IgD-negative memory B cell (primary cell): ENCODE data around the gene TMEM81. TPM values are rescaled to one million over a fixed set of nuclear protein-coding genes. Genes with fewer than 3 reads are reported as not detected.

ENCODE experiments used
- H3K27ac Mint-ChIP-seq, 3 donors: one replicate each; pipeline ENCODE4 v1.8.0; 2020 to 2022; ENCODE audit warnings: mild to moderate bottlenecking in 3 of 3, mixed read lengths in 3 of 3, moderate library complexity in 1 of 3
- H3K27me3 Mint-ChIP-seq: one replicate; pipeline ENCODE4 v1.8.0; 2021; ENCODE audit warnings: mixed read lengths
- H3K36me3 Mint-ChIP-seq: one replicate; pipeline ENCODE4 v1.8.0; 2020; ENCODE audit warnings: mild to moderate bottlenecking, mixed read lengths
- H3K4me1 Mint-ChIP-seq, 3 donors: one replicate each; pipeline ENCODE4 v1.8.0; 2020 to 2022; ENCODE audit warnings: mixed read lengths in 3 of 3, mild to moderate bottlenecking in 1 of 3
- H3K4me3 Mint-ChIP-seq, 4 donors: one replicate each; pipeline ENCODE4 v1.8.0; 2020 to 2022; ENCODE audit warnings: mild to moderate bottlenecking in 4 of 4, mixed read lengths in 4 of 4, moderate library complexity in 3 of 4
- H3K9me3 Mint-ChIP-seq, 3 donors: one replicate each; pipeline ENCODE4 v1.8.0; 2020 to 2021; ENCODE audit warnings: mixed read lengths in 3 of 3, mild to moderate bottlenecking in 1 of 3
- polyA plus RNA-seq: library from polyadenylated mRNA; unstranded; fragments of 300-500 nt; fragmentation: Illumina TruSeq; gene quantifications from one replicate; pipeline ENCODE4 v1.2.3, GENCODE V29; 2021

The TMEM81 gene
- polyA plus RNA-seq, 1 donor from 2014 or later = 0.83 TPM

DNA sequence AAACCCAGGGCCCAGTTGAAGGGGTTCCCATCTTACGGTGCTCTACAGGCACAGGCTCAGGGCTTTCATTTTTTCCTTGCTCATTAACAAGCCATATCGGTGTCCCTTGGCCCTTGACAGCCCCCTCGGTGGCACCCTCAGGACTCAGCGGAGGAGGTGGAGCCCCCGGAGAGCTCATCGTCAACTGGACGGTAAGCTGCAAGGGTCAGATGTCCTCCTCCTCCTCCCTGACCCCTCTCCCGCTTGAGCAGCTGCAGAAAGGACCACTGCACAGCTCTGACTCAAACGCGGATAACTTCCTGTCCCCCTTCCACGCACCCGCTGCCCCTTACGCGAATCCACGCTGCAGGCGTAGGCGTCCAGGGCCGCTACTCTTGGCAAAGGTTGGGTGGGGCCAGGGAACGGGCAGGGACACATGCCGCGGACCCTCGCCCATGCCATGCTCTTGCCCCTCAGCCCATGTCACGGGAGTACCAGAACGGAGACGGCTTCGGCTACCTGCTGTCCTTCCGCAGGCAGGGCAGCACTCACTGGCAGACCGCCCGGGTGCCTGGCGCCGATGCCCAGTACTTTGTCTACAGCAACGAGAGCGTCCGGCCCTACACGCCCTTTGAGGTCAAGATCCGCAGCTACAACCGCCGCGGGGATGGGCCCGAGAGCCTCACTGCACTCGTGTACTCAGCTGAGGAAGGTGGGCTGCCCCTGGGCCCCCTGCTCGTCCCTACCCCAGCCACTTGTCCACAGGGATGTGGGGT, 14.7 kb downstream of the TMEM81 start:
- no peaks in the 10 kb centered on the region for H3K9me3 Mint-ChIP-seq
- H3K36me3 Mint-ChIP-seq = peaks cover 3% of the 10 kb centered on the region
- H3K4me3 Mint-ChIP-seq = no peak overlapping the region
- no peaks in the 10 kb centered on the region for H3K4me1 Mint-ChIP-seq
- no peak overlapping the region for H3K27ac Mint-ChIP-seq
- peaks cover 2% of the 10 kb centered on the region for H3K27me3 Mint-ChIP-seq

DNA sequence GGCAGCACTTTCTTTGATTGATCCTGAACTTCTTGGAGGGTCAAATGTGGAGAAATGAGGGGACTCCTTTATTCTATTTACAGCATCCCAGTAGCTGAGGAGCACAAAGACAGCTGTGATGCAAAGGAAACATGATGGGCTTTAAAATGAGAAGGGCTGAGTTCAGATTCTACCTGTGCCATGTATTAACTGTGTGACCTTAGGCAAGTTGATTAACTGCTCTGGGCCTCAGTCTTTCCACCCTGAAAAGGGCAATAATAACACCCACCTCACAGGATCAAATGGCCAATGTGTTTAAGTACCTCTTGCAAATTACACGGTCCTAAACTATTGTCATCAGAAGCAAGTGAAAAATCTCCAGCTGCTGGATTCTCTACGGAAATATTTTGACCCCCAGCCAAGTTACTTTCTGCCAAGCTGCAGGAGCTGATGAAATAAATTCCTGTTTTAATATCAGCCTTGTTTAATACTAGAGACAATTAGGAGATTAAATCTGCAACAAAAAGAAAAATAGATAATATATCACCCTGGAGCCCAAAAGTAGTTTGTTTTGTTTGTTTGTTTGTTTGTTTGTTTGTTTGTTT, 15.7 kb downstream of the TMEM81 start:
- Mint-ChIP-seq H3K4me1 (no peaks in the 10 kb centered on the region), H3K9me3 (no peaks in the 10 kb centered on the region), H3K27me3 (peaks cover 2% of the 10 kb centered on the region), H3K36me3 (peaks cover 6% of the 10 kb centered on the region), H3K27ac (no peak overlapping the region), H3K4me3 (no peak overlapping the region)

DNA sequence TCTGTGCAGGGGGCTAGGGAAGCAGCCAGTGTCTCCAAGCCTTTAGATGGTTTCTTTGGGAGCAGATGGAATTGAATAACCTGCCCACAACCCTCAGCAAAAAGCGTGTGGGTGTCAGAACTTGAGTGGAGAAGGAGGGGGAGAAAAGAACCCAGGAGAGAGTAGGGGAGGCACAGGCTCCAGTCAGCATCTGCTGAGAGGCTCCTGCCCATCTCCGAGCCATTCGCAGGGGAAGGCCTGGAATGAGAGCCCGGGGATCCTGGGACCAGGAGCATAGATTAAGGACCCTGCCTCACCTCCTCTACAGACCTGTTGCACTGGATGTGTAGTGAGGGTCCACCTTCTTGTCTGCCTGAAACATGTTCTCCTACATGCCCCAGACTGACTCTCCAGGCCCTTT, 16.3 kb downstream of the TMEM81 start:
- no peak overlapping the region for H3K27ac Mint-ChIP-seq
- peaks cover 6% of the 10 kb centered on the region for H3K36me3 Mint-ChIP-seq
- no peak overlapping the region for H3K4me3 Mint-ChIP-seq
- H3K9me3 Mint-ChIP-seq = no peaks in the 10 kb centered on the region
- peaks cover 2% of the 10 kb centered on the region for H3K27me3 Mint-ChIP-seq
- no peaks in the 10 kb centered on the region for H3K4me1 Mint-ChIP-seq

GRCh38 chr1:205067031-205067430, 17.2 kb downstream of the TMEM81 start:
- H3K4me3 Mint-ChIP-seq = no peak overlapping the region
- peaks cover 2% of the 10 kb centered on the region for H3K27me3 Mint-ChIP-seq
- H3K9me3 Mint-ChIP-seq = no peaks in the 10 kb centered on the region
- no peaks in the 10 kb centered on the region for H3K4me1 Mint-ChIP-seq
- H3K36me3 Mint-ChIP-seq = peaks cover 6% of the 10 kb centered on the region
- no peak overlapping the region for H3K27ac Mint-ChIP-seq

DNA sequence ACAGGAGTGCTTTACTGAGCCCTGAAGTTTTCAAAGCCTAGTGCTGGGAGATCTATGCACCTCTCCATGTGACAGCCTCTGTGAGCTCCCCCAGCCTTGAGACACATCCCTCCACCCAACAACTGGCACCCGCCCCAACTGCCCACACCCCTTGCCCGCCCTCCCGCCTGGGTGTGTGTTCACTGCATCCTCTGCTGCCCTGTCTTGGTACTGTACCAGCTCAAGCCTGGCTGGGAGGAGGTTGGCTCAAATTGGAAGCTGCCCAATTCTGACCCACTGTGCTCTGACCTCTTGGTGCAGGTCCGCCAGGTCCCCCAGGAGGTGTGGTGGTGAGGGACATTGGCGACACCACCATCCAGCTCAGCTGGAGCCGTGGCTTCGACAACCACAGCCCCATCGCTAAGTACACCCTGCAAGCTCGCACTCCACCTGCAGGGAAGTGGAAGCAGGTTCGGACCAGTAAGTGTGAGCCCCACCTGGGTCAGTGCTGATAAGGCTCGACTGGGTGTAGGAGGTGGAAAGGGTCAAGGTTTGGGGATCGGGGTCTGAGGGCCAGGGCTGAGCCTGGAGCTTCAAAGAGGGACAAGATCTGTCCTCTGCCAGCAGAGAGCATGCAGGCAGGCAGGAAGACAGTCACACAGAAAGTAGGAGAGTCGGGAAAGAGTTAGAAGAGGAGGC, 18.0 kb downstream of the TMEM81 start:
- H3K36me3 Mint-ChIP-seq = peaks cover 6% of the 10 kb centered on the region
- no peak overlapping the region for H3K27ac Mint-ChIP-seq
- H3K9me3 Mint-ChIP-seq = no peaks in the 10 kb centered on the region
- H3K4me3 Mint-ChIP-seq = no peak overlapping the region
- H3K4me1 Mint-ChIP-seq = peaks cover 0 to 3% (median 0%) of the 10 kb centered on the region in 3 donors
- H3K27me3 Mint-ChIP-seq = peaks cover 2% of the 10 kb centered on the region

DNA sequence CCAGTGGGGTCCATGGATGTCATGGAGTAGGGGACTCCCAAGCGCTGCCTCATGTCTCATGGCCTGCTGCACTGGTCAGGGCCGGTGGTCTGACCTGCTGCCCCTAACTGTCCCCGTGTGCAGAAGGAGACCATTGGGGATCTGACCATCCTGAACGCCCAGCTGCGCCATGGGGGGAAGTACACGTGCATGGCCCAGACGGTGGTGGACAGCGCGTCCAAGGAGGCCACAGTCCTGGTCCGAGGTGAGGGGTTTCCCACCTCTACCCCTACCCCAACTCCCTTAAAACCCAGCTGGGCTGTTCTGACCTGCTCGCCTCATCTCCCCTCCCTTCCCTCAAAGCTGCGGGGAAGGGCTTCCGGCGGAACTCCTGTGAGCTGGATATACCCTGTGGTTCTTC, 18.6 kb downstream of the TMEM81 start:
- H3K36me3 Mint-ChIP-seq = peaks cover 4% of the 10 kb centered on the region
- H3K4me1 Mint-ChIP-seq = peaks cover 0 to 3% (median 0%) of the 10 kb centered on the region in 3 donors

GRCh38 chr1:205064741-205065316, 19.4 kb downstream of the TMEM81 start:
- Mint-ChIP-seq H3K27me3 (peaks cover 2% of the 10 kb centered on the region), H3K36me3 (peaks cover 4% of the 10 kb centered on the region), H3K4me3 (no peak overlapping the region), H3K4me1 (peaks cover 0 to 3% (median 0%) of the 10 kb centered on the region in 3 donors), H3K27ac (no peak overlapping the region), H3K9me3 (no peaks in the 10 kb centered on the region)

More for the DNA sequence above, 18.6 kb downstream of the TMEM81 start:
- H3K27me3 Mint-ChIP-seq = peaks cover 2% of the 10 kb centered on the region
- no peak overlapping the region for H3K4me3 Mint-ChIP-seq
- no peak overlapping the region for H3K27ac Mint-ChIP-seq
- H3K9me3 Mint-ChIP-seq = no peaks in the 10 kb centered on the region

DNA sequence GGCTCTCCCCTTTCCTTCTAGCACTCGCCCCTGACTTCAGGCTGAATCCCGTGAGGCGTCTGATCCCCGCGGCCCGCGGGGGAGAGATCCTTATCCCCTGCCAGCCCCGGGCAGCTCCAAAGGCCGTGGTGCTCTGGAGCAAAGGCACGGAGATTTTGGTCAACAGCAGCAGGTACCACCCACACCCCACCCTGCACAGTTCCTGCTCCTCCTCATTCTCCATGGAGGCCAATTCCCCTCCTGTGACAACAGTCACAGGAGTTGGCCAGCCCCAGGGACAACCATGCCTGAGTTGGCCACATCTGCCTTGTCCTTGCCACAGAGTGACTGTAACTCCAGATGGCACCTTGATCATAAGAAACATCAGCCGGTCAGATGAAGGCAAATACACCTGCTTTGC, 20.0 kb downstream of the TMEM81 start:
- Mint-ChIP-seq H3K27me3 (peaks cover 2% of the 10 kb centered on the region), H3K4me1 (peaks cover 0 to 3% (median 0%) of the 10 kb centered on the region in 3 donors), H3K27ac (no peak overlapping the region), H3K36me3 (peaks cover 4% of the 10 kb centered on the region), H3K9me3 (no peaks in the 10 kb centered on the region), H3K4me3 (no peak overlapping the region)

GRCh38 chr1:205062895-205063294, 21.4 kb downstream of the TMEM81 start:
- H3K4me3 Mint-ChIP-seq = no peak overlapping the region
- H3K9me3 Mint-ChIP-seq = no peaks in the 10 kb centered on the region
- no peak overlapping the region for H3K27ac Mint-ChIP-seq
- H3K27me3 Mint-ChIP-seq = peaks cover 4% of the 10 kb centered on the region
- peaks cover 0 to 3% (median 0%) of the 10 kb centered on the region in 3 donors for H3K4me1 Mint-ChIP-seq
- H3K36me3 Mint-ChIP-seq = peaks cover 4% of the 10 kb centered on the region

DNA sequence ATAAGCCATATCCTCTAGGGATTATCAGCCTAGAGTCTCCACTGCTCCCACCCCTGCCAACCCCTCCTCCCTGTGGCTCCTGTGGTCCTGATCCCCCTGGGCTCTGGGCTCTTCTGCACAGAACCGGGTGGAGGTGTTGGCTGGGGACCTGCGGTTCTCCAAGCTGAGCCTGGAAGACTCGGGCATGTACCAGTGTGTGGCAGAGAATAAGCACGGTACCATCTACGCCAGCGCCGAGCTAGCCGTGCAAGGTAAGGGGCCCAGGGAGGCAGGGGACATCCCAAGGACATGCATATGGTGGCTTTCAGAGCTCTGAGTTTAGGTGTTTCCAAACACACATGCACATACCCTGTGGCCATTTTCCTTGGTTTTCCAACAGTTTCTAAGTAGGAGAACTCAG, 21.9 kb downstream of the TMEM81 start:
- peaks cover 4% of the 10 kb centered on the region for H3K36me3 Mint-ChIP-seq
- H3K4me1 Mint-ChIP-seq = peaks cover 0 to 3% (median 0%) of the 10 kb centered on the region in 3 donors
- peaks cover 4% of the 10 kb centered on the region for H3K27me3 Mint-ChIP-seq
- no peaks in the 10 kb centered on the region for H3K9me3 Mint-ChIP-seq
- H3K27ac Mint-ChIP-seq = no peak overlapping the region
- H3K4me3 Mint-ChIP-seq = no peak overlapping the region

- peak overlapping the region in 1 of 3 donors; percentile 31 for H3K27ac Mint-ChIP-seq
- H3K4me3 Mint-ChIP-seq = no peak overlapping the region
- H3K27me3 Mint-ChIP-seq = peaks cover 4% of the 10 kb centered on the region
- H3K4me1 Mint-ChIP-seq = peaks cover 0 to 3% (median 0%) of the 10 kb centered on the region in 3 donors
- no peaks in the 10 kb centered on the region for H3K9me3 Mint-ChIP-seq
- peaks cover 3% of the 10 kb centered on the region for H3K36me3 Mint-ChIP-seq
Measured at GRCh38 chr1:205061665-205062069, 22.6 kb downstream of the TMEM81 start.

DNA sequence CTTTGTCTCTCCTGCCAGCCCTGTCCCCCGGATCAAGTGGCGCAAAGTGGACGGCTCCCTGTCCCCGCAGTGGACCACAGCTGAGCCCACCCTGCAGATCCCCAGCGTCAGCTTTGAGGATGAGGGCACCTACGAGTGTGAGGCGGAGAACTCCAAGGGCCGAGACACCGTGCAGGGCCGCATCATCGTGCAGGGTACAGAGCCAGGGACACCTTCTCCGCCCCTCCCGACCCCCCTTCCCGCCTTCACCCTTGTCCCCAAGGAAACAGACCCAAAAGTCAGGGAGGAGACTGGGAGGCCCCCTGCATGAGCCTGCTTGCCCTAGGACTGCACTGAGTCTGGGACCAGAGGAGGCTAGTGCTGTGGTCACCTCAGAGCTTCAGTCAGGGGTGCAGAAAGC, 23.0 kb downstream of the TMEM81 start:
- H3K27ac Mint-ChIP-seq = no peak overlapping the region
- H3K36me3 Mint-ChIP-seq = peaks cover 2% of the 10 kb centered on the region
- H3K9me3 Mint-ChIP-seq = no peaks in the 10 kb centered on the region
- peaks cover 3% of the 10 kb centered on the region for H3K27me3 Mint-ChIP-seq
- H3K4me1 Mint-ChIP-seq = peaks cover 0 to 4% (median 0%) of the 10 kb centered on the region in 3 donors
- H3K4me3 Mint-ChIP-seq = no peak overlapping the region

- H3K36me3 Mint-ChIP-seq = peaks cover 4% of the 10 kb centered on the region
- no peak overlapping the region for H3K4me3 Mint-ChIP-seq
- peaks cover 0 to 4% (median 0%) of the 10 kb centered on the region in 3 donors for H3K4me1 Mint-ChIP-seq
- no peak overlapping the region for H3K27ac Mint-ChIP-seq
- H3K27me3 Mint-ChIP-seq = peaks cover 2% of the 10 kb centered on the region
- H3K9me3 Mint-ChIP-seq = no peaks in the 10 kb centered on the region
Measured at GRCh38 chr1:205060746-205061145, 23.5 kb downstream of the TMEM81 start.

DNA sequence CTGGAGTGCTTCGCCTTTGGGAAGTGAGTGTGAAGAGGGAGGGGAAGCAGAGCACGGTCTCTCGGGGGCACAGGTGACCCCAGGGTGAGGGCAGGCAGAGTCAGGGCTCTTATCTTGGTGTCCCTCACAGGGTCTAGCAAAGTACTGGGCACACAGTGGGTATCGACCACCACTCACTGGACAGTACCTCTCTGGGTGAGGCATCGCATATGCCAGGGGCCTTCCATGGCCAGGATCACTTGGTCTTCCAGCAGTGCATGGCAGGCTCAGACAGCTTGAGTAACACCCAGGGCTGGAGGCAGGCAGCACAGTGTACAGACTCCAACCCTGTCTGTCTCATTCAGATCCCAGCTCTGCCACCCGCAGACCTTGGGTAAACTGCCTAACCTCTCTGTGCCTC, 24.6 kb downstream of the TMEM81 start:
- H3K36me3 Mint-ChIP-seq = peaks cover 5% of the 10 kb centered on the region
- no peaks in the 10 kb centered on the region for H3K9me3 Mint-ChIP-seq
- H3K4me3 Mint-ChIP-seq = no peak overlapping the region
- H3K4me1 Mint-ChIP-seq = peaks cover 0 to 4% (median 0%) of the 10 kb centered on the region in 3 donors
- no peak overlapping the region for H3K27ac Mint-ChIP-seq
- H3K27me3 Mint-ChIP-seq = peaks cover 6% of the 10 kb centered on the region

- H3K27ac Mint-ChIP-seq = no peak overlapping the region
- H3K4me1 Mint-ChIP-seq = peaks cover 0 to 4% (median 0%) of the 10 kb centered on the region in 3 donors
- peaks cover 6% of the 10 kb centered on the region for H3K27me3 Mint-ChIP-seq
- peaks cover 4% of the 10 kb centered on the region for H3K36me3 Mint-ChIP-seq
- no peak overlapping the region for H3K4me3 Mint-ChIP-seq
- no peaks in the 10 kb centered on the region for H3K9me3 Mint-ChIP-seq
Measured at GRCh38 chr1:205058853-205059252, 25.4 kb downstream of the TMEM81 start.
